SU-DHL-6 (cell line): ENCODE data around the gene CYP26B1.

ENCODE experiments used
- H2AFZ ChIP-seq: fragments of 200-600 bp; sonication (generic); 2 replicates; pipeline ENCODE4 v1.6.1; 2014; ENCODE audit warnings: low read depth, mild to moderate bottlenecking, moderate library complexity, mixed read lengths, antibody characterized with exemption, low read length; ENCODE audit not compliant: severe bottlenecking
- H3F3A ChIP-seq: fragments of 200-600 bp; shearing (Covaris generic); 2 replicates; pipeline ENCODE4 v1.6.0; 2016; ENCODE audit warnings: antibody characterized with exemption, mild to moderate bottlenecking; ENCODE audit not compliant: insufficient read depth
- H3K27ac ChIP-seq: fragments of 200-600 bp; sonication (generic); 2 replicates; pipeline ENCODE4 v1.5.1; 2016; ENCODE audit warnings: low read depth, mild to moderate bottlenecking, low read length, moderate library complexity, mixed read lengths
- H3K27me3 ChIP-seq: fragments of 200-600 bp; sonication (generic), shearing (Covaris generic); 2 replicates; pipeline ENCODE4 v1.6.0; 2014; ENCODE audit warnings: mild to moderate bottlenecking, low read length
- H3K36me3 ChIP-seq: fragments of 200-600 bp; sonication (generic); 2 replicates; pipeline ENCODE4 v1.6.1; 2014; ENCODE audit warnings: mild to moderate bottlenecking, low read length, mixed read lengths
- H3K4me2 ChIP-seq: fragments of 300-600, 200-600 bp; shearing (Covaris generic), sonication (generic); 2 replicates; pipeline ENCODE4 v1.6.0; 2014; ENCODE audit warnings: low read length, low read depth, mild to moderate bottlenecking; ENCODE audit not compliant: poor library complexity, severe bottlenecking
- H3K4me3 ChIP-seq: fragments of 200-600 bp; sonication (generic); 2 replicates; pipeline ENCODE4 v1.5.1; 2014; ENCODE audit warnings: antibody characterized with exemption, low read length, mild to moderate bottlenecking, mixed read lengths; ENCODE audit not compliant: insufficient read depth, poor library complexity, severe bottlenecking
- H3K79me2 ChIP-seq: fragments of 200-600 bp; sonication (generic); 2 replicates; pipeline ENCODE4 v1.6.1; 2014; ENCODE audit warnings: mild to moderate bottlenecking, low read length, moderate library complexity; ENCODE audit not compliant: insufficient read depth
- H3K9ac ChIP-seq: fragments of 200-600 bp; sonication (generic); 2 replicates; pipeline ENCODE4 v1.7.0; 2014; ENCODE audit warnings: mild to moderate bottlenecking, low read length
- H3K9me2 ChIP-seq: fragments of 200-600 bp; sonication (generic); replicated peaks from 2 replicates; pipeline ENCODE4 v1.6.1; 2014; ENCODE audit warnings: low read length; ENCODE audit not compliant: insufficient read depth
- H3K9me3 ChIP-seq: fragments of 200-600 bp; sonication (generic); 2 replicates; pipeline ENCODE4 v1.6.1; 2014; ENCODE audit warnings: low read length, mixed read lengths; ENCODE audit not compliant: insufficient read depth
- H4K20me1 ChIP-seq: fragments of 200-600 bp; sonication (generic); 2 replicates; pipeline ENCODE4 v1.6.1; 2014; ENCODE audit warnings: low read depth, mild to moderate bottlenecking, antibody characterized with exemption, low read length, moderate library complexity, mixed read lengths
- EZH2phosphoT487 ChIP-seq: fragments of 200-600 bp; sonication (generic), shearing (Covaris generic); conservative IDR thresholded peaks from 2 replicates; pipeline ENCODE4 v1.6.1; 2018; ENCODE audit warnings: mild to moderate bottlenecking, antibody characterized with exemption, low read length, moderate library complexity, mixed read lengths
- TF ChIP-seq, protein P1 (sequence below): fragments of 200-600 bp; sonication (generic); IDR thresholded peaks from one replicate; pipeline ENCODE4 v1.5.1; 2017; ENCODE audit warnings: antibody characterized with exemption, mild to moderate bottlenecking, low read length, moderate library complexity; ENCODE audit not compliant: insufficient read depth, poor library complexity, severe bottlenecking

The CYP26B1 gene

DNA sequence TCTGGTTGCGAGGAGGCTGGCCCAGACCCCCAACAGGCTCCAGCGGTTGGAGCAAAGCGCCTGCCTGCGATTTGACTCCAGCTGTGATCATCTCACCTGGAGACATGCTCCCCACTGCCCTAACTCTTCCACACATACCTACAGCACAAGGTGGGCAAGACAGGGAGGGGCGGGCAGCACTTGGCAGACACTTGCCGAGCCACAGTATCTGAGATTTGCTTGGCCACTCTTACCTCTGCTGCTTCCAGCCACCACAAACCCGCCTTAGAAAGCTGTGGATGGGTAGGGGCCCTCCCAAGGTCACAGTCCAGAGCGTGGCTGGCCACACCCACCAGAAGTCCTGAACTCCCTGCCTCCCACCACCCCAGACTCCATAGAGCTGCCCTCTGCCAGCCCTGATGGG is 8.2 kb downstream of the CYP26B1 start:
- H3K27ac ChIP-seq, result no peak overlapping the region
- TF ChIP-seq EZH2phosphoT487, result no peak
- TF ChIP-seq, protein P1, sequence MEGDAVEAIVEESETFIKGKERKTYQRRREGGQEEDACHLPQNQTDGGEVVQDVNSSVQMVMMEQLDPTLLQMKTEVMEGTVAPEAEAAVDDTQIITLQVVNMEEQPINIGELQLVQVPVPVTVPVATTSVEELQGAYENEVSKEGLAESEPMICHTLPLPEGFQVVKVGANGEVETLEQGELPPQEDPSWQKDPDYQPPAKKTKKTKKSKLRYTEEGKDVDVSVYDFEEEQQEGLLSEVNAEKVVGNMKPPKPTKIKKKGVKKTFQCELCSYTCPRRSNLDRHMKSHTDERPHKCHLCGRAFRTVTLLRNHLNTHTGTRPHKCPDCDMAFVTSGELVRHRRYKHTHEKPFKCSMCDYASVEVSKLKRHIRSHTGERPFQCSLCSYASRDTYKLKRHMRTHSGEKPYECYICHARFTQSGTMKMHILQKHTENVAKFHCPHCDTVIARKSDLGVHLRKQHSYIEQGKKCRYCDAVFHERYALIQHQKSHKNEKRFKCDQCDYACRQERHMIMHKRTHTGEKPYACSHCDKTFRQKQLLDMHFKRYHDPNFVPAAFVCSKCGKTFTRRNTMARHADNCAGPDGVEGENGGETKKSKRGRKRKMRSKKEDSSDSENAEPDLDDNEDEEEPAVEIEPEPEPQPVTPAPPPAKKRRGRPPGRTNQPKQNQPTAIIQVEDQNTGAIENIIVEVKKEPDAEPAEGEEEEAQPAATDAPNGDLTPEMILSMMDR, result no peak
- no peaks in the 10 kb centered on the region for H3F3A ChIP-seq
- no peaks in the 10 kb centered on the region for H3K79me2 ChIP-seq
- no peaks in the 10 kb centered on the region for H3K27me3 ChIP-seq
- H4K20me1 ChIP-seq, result no peaks in the 10 kb centered on the region
- H3K9me2 ChIP-seq, result no peaks in the 10 kb centered on the region
- H3K36me3 ChIP-seq, result no peaks in the 10 kb centered on the region
- H3K9ac ChIP-seq, result no peak overlapping the region
- H2AFZ ChIP-seq, result no peak overlapping the region
- no peaks in the 10 kb centered on the region for H3K9me3 ChIP-seq
- H3K4me2 ChIP-seq, result no peak overlapping the region
- no peak overlapping the region for H3K4me3 ChIP-seq

DNA sequence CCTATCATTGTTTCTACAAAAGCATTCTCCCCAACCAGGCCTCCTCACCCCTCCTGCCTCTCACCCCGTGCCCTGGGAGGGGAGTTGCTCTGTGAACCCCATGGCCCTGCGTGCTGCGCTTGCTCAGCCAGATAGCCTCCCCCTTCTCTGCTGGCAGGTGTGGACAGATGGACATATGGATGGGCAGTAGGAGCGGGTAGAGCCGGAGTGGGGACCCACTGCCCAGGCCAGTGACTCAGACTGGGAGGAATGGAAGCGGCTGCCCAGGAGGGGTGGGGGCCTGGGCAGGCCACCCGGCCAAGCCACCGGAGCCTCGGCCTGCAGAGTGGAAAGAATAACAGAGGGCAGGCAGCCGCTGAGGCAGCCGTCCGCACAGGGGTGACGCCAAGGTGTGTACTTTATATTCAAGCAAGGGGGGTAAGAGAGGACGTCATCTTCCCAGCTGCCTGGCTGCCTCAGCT is 8.7 kb downstream of the CYP26B1 start:
- Histone ChIP-seq H3K9me3 (no peaks in the 10 kb centered on the region), H3K4me3 (no peak overlapping the region), H2AFZ (no peak overlapping the region), H4K20me1 (no peaks in the 10 kb centered on the region), H3K79me2 (no peaks in the 10 kb centered on the region), H3K9me2 (no peaks in the 10 kb centered on the region), H3K9ac (no peak overlapping the region), H3K4me2 (no peak overlapping the region), H3K27ac (no peak overlapping the region), H3F3A (no peaks in the 10 kb centered on the region), H3K36me3 (no peaks in the 10 kb centered on the region), H3K27me3 (no peaks in the 10 kb centered on the region)
- TF ChIP-seq, protein P1, result no peak
- TF ChIP-seq EZH2phosphoT487, result no peak

DNA sequence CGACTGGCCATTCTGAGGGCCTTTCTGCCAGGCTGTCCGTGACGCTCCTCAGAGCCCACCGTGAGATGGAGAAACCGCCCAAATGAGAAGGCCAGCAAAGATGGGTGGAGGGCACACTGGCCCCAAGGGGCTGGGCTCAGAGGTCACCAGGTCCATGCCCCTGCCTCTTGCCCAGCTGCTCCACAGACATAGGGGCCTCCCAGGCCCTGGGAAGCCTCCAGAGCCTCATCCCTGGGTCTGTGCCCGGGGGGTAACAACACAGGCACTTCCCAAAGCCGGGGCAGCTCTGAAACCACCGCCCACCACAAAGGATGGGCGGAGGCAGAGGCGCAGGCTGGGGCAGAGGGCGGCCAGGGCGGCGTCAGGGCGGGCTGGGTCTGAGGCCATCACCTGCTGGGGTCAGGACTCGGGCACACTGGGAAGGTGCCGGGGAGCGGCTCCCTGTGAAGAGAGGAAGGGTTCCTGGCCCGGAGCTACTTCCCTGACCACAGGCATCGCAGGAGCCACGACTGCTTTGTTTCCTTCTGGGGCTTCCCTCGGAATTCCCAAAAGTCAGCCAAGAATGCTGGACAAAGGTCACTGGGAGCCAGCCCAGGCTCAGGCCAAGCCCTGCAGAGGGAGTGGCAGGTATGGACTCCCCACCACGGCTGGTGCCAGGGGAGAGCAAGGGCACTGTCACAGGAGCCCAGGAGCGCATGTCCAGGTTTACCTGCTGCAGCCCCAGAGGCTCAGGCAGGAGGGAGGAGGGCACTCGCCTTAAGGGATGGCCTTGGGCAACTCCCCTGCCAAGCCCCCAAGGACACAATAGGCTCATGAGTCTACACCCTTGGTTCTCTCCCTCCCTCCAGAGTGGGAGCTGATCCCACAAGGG is 9.4 kb downstream of the CYP26B1 start:
- H3K4me3 ChIP-seq, result no peak overlapping the region
- no peaks in the 10 kb centered on the region for H3K9me3 ChIP-seq
- H3F3A ChIP-seq, result no peaks in the 10 kb centered on the region
- no peak overlapping the region for H2AFZ ChIP-seq
- no peaks in the 10 kb centered on the region for H4K20me1 ChIP-seq
- no peaks in the 10 kb centered on the region for H3K36me3 ChIP-seq
- H3K79me2 ChIP-seq, result no peaks in the 10 kb centered on the region
- no peak overlapping the region for H3K27ac ChIP-seq
- H3K9ac ChIP-seq, result no peak overlapping the region
- TF ChIP-seq, protein P1, result no peak
- no peak for TF ChIP-seq EZH2phosphoT487
- no peaks in the 10 kb centered on the region for H3K9me2 ChIP-seq
- H3K4me2 ChIP-seq, result no peak overlapping the region
- no peaks in the 10 kb centered on the region for H3K27me3 ChIP-seq
